Activated effector memory CD4-positive, alpha-beta T cell treated with anti-CD3 and anti-CD28 coated beads, Interleukin-2, amount 50 U/mL, for 16 hours (primary cell): Measurements from ENCODE around the gene MAP1LC3B.
"Not testable (repeated sequence)": the region's sequence is repeated elsewhere in the genome, so short reads cannot be mapped to it uniquely, and the experiment has no call there.

Experiments
- DNase-seq: peaks from one replicate; pipeline ENCODE4 v3.0.0-alpha.2; 2020

MAP1LC3B gene

GRCh38 chr16:87383505-87384161 lies 8.5 kb upstream of the MAP1LC3B start, which contains the start of gene FBXO31:
Gene FBXO31, minus strand, starts transcription at chr16:87383776. Its CDS starts 32 bp downstream, at chr16:87383744.
- peak; percentile 97 for DNase-seq

DNA sequence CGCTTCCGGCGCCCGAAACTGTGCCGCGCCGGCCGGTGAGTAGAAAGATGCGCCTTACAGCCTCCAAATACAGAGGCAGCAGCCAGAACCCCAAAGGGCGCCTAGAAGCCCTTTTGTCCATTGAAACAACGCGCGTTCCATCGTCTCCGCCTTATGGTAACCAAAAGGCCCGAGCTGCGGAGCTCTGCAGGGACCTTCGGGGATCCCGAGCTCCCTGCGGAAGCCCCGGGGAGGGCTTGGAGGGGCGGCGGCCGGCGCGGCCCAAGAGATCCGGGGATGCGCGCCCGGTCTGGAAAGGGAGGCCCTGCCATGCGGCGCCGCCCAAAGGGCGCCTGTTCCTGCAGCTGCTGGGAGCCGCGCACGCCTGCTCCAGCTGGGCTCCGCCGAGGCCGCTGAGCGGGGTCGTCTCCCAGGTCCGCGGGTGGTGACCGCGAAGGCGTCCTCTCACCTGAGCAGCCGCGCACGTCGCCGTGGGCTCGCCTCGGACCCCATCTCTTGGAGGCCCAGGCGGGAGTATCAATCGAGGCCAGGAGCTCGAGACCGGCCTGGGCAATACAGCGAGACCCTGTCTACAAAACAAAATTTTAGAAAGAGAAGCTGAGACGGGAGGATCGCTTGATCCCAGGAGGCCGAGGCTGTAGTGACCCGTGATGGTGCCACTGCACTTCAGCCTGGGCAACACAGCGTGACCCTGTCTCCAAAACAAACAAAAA lies 7.8 kb upstream of the MAP1LC3B start:
- no peak for DNase-seq

DNA sequence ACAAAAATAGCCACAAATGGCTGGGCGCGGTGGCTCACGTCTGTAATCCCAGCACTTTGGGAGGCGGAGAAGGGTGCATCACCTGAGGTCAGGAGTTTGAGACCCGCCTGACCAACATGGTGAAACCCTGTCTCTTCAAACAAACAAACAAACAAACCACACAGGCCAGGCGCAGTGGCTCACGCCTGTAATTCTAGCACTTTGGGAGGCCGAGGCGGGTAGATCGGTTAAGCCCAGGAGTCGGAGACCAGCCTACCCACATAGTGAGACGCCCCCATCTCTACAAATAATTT lies 7.3 kb upstream of the MAP1LC3B start:
- DNase-seq, result not testable (repeated sequence)

DNA sequence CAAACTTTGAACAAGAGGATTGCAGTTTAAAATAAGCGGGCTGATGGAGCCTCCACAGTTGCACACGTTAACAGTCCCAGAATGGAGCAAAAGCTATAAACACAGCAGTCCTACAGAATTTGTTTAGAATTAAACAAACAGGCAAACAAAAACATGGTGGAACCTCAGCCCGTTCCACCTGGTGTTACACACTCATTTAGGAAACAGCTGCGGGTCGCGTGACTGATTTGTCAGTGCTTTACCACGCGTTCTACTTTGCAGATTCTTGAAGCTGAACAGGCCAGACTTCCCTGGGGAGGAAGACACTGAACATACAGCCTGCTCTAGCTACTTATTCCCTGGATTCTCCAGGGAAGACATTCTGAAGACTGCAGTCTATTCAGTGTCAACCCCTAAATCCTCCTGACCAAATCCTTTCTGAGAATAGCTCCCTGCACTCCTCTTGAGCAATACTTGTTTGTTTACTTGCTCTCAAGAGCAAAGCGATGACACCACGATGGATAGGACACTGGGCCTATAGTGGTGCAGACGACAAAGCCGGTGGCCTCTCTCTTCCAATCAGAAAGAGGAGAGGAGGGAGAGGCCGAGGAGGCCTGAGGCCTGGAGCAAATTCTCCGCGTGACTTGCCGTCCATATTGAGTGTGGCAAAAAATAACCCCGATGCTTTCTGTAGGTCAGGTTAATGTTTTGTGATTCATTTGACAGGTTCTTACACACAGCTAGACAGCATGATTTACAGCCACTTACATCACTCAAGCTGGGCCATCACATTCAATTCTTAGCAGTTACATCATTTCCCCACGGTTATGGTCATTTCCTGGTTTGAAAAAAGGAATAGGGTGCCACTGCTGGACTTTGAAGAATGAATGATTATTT lies 4.0 kb upstream of the MAP1LC3B start:
- DNase-seq, result peak; percentile 95

DNA sequence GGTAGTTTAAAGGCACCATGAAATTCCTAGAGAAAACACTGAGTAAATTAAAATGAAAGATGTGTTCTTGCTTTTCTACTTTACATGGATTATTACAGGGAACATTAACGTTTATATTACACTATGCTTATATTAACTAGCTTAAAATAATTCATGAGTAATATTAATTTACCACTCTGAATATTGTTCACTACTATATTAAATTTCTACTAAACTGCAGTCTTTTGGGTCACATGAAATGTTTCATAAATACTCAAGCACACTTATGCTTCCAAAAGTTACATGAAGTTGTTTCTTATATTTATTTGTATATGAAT lies 3.4 kb upstream of the MAP1LC3B start:
- no peak for DNase-seq

DNA sequence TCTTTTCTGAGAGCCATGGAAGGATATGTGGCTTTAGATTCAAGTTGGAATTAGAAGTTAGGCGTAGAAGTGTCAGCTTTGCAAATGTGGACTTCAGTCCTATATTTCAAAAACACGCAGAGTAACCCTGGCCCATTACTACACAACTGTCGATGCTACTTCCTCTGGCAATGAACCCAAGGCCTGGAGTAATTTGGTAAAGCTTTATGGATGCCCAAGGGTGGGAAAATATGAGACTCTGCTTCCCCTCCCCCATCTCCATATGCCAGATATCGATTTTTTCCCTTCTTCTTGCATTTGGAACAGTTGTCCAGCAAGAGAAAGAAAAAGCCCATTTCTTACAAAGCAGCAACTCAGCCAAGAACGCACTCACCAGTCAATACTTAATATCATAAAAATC lies 2.9 kb upstream of the MAP1LC3B start:
- DNase-seq, result no peak

DNA sequence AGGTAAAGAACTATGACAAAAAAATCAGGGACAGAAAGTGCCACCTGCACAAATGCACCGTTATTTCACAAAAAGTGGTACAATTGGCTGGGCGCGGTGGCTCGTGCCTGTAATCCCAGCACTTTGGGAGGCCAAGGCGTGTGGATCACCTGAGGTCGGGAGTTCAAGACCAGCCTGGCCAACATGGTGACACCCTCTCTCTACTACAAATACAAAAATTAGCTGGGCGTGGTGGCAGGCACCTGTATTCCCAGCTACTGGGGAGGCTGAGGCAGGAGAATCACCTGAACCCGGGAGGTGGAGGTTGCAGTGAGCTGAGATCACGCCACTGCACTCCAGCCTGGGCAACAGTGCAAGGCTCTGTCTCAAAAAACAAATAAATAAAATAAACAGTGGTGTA lies 2.2 kb upstream of the MAP1LC3B start:
- DNase-seq, result not testable (repeated sequence)

- no peak for DNase-seq
Measured at GRCh38 chr16:87390641-87391323, 1.4 kb upstream of the MAP1LC3B start.

GRCh38 chr16:87391324-87391949 lies 699 bp upstream of the MAP1LC3B start:
- DNase-seq, result no peak

DNA sequence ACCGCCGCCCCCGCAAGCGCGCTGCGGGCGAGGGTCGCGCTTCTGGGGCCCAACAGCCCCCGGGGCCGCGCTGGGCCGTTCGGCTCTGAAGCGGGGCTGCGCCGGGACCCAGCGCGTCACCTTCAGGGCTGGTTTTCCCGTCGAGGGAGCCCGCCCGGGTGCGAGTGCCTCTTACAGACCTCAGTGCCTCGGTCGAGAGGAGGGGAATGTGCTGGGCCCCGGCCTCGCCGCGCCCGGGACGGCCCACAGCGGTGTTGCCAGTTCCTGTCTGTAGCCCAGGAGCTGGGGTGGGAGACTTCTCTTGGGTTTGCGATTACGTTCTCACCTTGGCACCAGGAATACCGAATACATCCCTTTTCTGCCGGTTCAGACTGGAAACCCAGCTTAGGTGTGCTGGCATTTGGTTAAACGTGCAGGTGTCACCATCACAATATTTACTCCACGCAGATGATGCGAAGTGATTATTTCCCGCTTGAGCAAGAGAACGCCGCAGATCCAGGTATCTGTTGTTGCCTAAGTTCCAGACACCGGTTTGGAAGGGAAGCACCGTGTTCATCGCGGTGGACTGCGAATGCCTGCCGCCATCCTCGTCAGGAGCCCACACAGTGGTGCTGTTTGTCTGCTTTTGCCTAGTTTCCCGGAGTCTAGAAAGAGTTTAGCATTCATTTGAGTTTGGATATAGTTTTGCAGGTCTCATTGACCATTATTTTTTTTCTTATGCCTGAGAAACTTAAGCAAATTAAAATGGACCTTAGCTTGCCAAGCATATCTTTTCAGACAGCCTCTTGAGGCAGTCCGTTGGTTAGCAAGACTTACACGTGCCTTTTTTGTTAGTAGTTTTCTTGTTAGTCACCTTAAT lies 914 bp downstream of the MAP1LC3B start:
- peak; percentile 80 for DNase-seq

DNA sequence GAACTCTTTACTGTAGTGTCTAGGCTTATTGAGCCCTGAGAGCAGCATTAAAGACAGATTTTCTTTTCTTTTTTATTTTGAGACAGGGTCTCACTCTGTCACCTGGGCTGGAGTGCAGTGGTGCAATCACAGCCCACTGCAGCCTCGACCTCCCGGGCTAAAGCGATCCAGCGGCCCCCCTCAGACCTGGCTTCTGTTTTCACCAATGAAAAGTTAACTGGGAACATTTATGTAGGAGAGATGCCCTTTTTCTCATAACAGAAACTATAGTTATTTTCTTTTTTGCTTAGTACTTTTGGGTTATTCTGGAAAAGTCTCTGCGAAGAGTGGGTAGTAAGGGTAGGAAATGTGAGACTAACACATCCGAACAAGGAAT lies 1.5 kb downstream of the MAP1LC3B start:
- no peak for DNase-seq

DNA sequence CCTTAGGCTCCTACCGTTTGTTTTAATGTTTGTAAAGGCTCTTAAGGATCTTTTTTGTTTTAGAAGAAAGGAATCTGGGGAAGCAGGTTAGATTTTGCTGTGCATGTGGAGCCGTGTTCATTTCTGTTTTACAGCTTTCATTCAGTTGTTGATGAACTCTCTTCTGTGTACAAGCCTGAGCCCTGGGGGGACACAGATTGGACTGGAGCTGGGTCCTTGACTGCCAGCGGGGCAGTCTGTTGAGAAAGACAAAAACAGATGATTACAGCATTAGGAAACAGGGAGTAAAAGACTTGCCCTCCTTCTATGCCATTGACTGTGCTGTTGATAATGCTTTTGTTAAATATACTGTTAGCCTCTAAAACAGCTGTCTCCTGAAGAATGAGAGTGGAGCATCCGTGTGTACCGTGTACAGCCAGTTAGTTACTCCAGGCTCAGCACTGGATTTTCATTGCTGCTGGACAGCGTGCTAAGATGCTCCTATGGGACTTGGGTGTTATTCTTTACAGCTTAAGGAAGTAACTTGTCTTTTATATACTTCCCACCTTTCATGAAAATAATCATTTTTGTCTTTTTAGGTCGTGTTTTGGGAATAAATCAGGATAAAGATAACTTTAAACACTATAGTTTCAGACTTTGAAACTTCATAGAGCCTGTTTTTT lies 3.2 kb downstream of the MAP1LC3B start:
- DNase-seq, result no peak

DNA sequence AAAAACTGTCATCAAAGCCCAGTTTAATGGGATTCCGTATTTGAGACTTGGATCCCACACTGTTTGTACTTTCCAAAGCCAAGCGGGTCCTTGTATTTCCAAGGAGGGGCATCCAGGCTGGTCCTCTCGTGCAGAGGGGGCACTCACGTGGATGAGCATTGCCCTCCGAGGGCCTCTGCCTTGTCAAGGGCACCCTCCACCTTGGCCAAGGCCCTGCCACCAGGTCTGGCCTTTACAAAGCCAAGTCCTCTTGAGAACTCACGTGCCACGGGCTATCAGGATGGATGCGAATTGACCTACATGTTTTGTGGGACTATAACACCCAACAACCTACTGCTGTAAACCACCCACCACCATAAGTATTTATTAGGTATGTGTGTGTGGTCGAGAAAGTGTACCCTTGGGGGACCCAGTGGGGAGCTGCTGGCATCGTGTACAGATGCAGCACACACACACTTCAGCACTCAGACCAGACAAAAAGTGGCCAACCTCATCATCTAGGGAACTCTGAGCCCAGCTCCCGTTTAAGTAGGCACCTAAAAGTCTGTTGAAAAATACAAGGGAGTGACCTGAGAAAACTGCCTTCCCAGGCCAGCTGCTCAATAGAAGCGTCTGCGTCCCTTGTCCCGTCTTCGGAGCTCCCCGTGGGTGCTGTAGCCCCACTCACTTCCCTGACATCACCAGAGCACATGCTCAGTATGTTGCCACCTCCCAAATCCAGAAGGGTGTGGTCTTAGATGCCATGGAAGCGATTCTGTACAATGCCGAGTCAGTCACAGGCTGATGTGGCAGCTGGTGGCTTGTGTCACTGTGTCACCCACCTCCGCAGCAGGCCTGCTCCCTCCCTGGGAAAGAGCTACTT lies 12.9 kb downstream of the MAP1LC3B start:
- DNase-seq, result no peak

DNA sequence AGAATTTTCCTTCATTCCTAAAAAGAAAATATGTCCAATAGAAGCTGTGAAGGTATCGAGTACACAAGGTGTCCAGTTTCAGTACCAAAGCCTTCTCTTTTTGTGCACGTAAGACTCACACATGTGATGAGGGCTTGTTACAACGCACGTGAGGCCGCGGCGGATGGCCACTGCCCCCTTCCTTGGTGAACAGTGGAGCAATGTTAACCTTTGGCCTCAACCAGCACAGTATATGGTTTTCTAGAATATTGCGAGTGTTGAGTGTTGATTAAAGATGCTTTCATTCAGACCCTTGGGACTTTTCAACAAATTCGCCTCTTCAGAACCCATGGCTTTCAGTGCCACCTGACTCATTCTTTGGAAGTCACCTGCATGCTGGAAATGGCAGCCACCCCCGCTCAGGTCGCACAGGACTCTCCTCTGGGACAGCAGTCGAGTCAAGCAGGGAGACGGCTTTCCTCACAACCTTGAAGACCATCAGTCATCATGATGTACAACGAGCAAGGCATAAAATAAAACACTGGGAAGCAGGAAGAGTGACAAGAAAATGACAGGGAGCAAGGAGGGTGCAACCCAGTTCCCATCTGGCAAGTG lies 14.5 kb downstream of the MAP1LC3B start:
- DNase-seq, result no peak

DNA sequence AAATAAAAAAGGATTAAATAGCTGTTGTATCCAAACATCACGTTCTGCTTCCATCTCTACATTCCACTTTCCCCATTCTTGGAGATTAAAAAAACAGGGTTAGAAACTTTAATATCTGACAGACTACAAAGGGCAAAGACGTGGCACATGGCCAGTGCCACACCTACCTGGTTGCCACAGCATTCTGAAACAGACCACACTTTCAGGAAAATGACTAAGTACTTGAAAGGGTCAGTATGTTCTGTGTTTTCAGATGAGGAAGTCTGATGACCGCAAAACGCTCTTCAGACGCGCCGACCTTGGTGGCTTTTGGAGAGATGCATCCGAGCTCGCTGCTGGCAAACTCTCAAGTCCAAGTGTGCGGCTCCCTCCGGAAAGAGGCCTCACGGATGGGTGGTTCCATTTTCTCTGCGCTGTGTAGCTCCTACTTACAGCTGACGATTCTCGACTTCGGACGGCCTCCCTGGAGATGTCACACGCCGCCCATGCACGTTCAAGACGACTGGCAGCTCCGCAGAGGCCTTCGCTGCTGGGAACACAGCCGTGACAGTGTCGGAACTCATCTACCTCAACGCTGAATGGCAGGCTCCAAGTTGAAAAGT lies 15.5 kb downstream of the MAP1LC3B start:
- no peak for DNase-seq

GRCh38 chr16:87409153-87409552 lies 17.0 kb downstream of the MAP1LC3B start:
- no peak for DNase-seq

GRCh38 chr16:87409781-87410180 lies 17.6 kb downstream of the MAP1LC3B start:
- no peak for DNase-seq

DNA sequence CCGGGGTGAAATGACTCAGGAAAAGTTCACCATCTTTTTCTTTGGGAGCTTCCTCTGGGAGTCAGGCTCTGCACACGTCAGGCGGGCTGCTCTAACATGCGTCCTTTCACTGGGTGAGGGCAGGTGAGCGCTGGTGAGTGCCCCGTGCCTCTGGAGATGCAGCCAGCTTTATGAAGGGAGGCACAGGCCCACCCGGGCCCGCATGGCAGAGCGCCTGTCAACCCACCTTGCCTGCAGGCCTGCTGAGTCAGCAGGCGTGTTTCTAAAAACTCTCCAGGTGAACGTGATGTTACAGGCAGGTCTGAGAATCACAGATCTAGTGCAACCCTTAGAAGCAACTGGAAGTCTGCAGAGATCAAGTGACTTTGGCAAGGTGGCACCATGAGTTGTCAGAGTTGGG lies 18.4 kb downstream of the MAP1LC3B start:
- no peak for DNase-seq

DNA sequence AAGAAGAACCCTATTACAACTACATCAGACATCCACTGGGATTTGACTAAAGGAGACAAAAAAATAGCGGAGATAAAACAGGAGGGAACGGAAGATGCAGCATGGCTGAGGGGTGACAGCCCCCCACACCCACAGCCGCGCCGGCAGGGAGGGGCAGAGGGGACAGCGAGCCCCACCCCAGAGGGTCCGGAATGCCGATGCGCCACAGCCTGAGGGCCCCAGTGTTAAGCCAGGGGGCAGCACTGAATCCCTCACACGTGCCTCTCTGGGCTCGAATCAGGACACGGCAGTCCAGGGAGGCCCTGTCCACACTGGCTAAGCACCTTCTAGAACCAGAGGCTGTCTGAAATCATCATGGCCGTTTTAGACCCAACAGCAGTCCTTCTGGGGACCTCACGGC lies 18.8 kb downstream of the MAP1LC3B start:
- DNase-seq, result no peak
